ENCODE results near the gene APOC3. TPM values are rescaled to one million over a fixed set of nuclear protein-coding genes. Genes with fewer than 3 reads are reported as not detected.

Gene APOC3
- total RNA-seq, 1 experiment from 2014 or later = 3.5 TPM

- intact Hi-C loops (cut with micrococcal nuclease) = no loop called here
- Histone ChIP-seq H3K9me2 (ENCODE audit: insufficient read depth) (no peaks in the 10 kb centered on the region), H3K27ac (ENCODE audit: low read depth, low read length) (no peak overlapping the region), H3K36me3 (ENCODE audit: control insufficient read depth in 1 of 2, insufficient read depth in 2 of 2, low read length in 2 of 2) (peaks cover 0 to 13% of the 10 kb centered on the region in 2 experiments; a peak in 1 of 4 replicates), H3K4me1 (ENCODE audit: control insufficient read depth in 1 of 2, insufficient read depth in 2 of 2, low read length in 2 of 2) (no peaks in the 10 kb centered on the region), H3K9ac (ENCODE audit: low read length) (no peak overlapping the region), H2AFZ (ENCODE audit: low read depth, low read length, poor library complexity, severe bottlenecking) (no peak overlapping the region), H3K79me2 (ENCODE audit: insufficient read depth, low read length) (no peaks in the 10 kb centered on the region), H3K4me3 (replicated peaks in 1 of 2; ENCODE audit: low read depth in 1 of 2, low read length in 2 of 2) (no peak overlapping the region), H3K9me3 (ENCODE audit: control insufficient read depth in 1 of 2, insufficient read depth in 1 of 2, low read depth in 1 of 2, low read length in 2 of 2) (no peaks in the 10 kb centered on the region), H4K20me1 (ENCODE audit: insufficient read depth) (no peaks in the 10 kb centered on the region), H3K27me3 (ENCODE audit: insufficient read depth, low read length) (no peaks in the 10 kb centered on the region), H3K4me2 (ENCODE audit: low read length) (no peak overlapping the region)
- RAD21 ChIA-PET (ENCODE audit: low non-redundant PET in 1 of 2, low total read pairs in 2 of 2, uncharacterized antibody in 2 of 2, unreplicated experiment in 2 of 2) = no interaction called here
- no peak for DNase-seq (ENCODE audit: low read depth, low spot score)
- TF ChIP-seq REST (IDR thresholded peaks at IDR 0.05; ENCODE audit: low read depth) = no peak
- TF ChIP-seq EZH2 (IDR thresholded peaks at IDR 0.05) = no peak
- TF ChIP-seq, protein P1, sequence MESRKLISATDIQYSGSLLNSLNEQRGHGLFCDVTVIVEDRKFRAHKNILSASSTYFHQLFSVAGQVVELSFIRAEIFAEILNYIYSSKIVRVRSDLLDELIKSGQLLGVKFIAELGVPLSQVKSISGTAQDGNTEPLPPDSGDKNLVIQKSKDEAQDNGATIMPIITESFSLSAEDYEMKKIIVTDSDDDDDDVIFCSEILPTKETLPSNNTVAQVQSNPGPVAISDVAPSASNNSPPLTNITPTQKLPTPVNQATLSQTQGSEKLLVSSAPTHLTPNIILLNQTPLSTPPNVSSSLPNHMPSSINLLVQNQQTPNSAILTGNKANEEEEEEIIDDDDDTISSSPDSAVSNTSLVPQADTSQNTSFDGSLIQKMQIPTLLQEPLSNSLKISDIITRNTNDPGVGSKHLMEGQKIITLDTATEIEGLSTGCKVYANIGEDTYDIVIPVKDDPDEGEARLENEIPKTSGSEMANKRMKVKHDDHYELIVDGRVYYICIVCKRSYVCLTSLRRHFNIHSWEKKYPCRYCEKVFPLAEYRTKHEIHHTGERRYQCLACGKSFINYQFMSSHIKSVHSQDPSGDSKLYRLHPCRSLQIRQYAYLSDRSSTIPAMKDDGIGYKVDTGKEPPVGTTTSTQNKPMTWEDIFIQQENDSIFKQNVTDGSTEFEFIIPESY (IDR thresholded peaks at IDR 0.05; ENCODE audit: extremely low read depth, insufficient replicate concordance, low read length) = no peak
- no peak for TF ChIP-seq MAX (IDR thresholded peaks at IDR 0.05)
- TF ChIP-seq, protein P2, sequence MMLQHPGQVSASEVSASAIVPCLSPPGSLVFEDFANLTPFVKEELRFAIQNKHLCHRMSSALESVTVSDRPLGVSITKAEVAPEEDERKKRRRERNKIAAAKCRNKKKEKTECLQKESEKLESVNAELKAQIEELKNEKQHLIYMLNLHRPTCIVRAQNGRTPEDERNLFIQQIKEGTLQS (IDR thresholded peaks at IDR 0.05) = no peak
- TF ChIP-seq ZNF274 (IDR thresholded peaks at IDR 0.05; ENCODE audit: low read depth, low read length) = no peak
- no peak for TF ChIP-seq CEBPB (IDR thresholded peaks at IDR 0.05; ENCODE audit: low read depth)
- no peak for TF ChIP-seq SRF (IDR thresholded peaks at IDR 0.05; ENCODE audit: low read depth)
- TF ChIP-seq EZH2phosphoT487 (IDR thresholded peaks at IDR 0.05; ENCODE audit: borderline replicate concordance) = no peak
- no peak for TF ChIP-seq CTCF (IDR thresholded peaks at IDR 0.05 in 2 of 3, conservative IDR thresholded peaks at IDR 0.05 in 1 of 3; ENCODE audit: borderline replicate concordance in 1 of 3, insufficient read depth in 1 of 3, low read depth in 2 of 3, low read length in 2 of 3)
- no peak for TF ChIP-seq JUND (IDR thresholded peaks at IDR 0.05)
- TF ChIP-seq SP1 (IDR thresholded peaks at IDR 0.05; ENCODE audit: low read depth) = no peak
- TF ChIP-seq ELF1 (IDR thresholded peaks at IDR 0.05; ENCODE audit: borderline replicate concordance, low read depth) = no peak
- TF ChIP-seq POLR2AphosphoS5 (IDR thresholded peaks at IDR 0.05; ENCODE audit: low read depth, low read length) = no peak
- no peak for TF ChIP-seq POLR2A (IDR thresholded peaks at IDR 0.05; ENCODE audit: borderline replicate concordance, extremely low read depth, insufficient read depth, insufficient read length)
- no peak for TF ChIP-seq YY1 (IDR thresholded peaks at IDR 0.05; ENCODE audit: extremely low read depth, insufficient replicate concordance, low read depth, low read length)
- ATAC-seq = no peak
- BruUV-seq (replicated peaks) = no TSS peak
- CTCF ChIA-PET = no interaction called here
- POLR2A ChIA-PET = no interaction called here
Measured at GRCh38 chr11:116866804-116867455, 37.2 kb downstream of the APOC3 start.

All from HCT116 (cell line).